Measurements from ENCODE around the gene BASP1. TPM values are rescaled to one million over a fixed set of nuclear protein-coding genes. Genes with fewer than 3 reads are reported as not detected.
"Not testable (repeated sequence)": the region's sequence is repeated elsewhere in the genome, so short reads cannot be mapped to it uniquely, and the experiment has no call there.

BASP1 gene
- total RNA-seq, 1 donor from 2014 or later: 158 TPM

DNA sequence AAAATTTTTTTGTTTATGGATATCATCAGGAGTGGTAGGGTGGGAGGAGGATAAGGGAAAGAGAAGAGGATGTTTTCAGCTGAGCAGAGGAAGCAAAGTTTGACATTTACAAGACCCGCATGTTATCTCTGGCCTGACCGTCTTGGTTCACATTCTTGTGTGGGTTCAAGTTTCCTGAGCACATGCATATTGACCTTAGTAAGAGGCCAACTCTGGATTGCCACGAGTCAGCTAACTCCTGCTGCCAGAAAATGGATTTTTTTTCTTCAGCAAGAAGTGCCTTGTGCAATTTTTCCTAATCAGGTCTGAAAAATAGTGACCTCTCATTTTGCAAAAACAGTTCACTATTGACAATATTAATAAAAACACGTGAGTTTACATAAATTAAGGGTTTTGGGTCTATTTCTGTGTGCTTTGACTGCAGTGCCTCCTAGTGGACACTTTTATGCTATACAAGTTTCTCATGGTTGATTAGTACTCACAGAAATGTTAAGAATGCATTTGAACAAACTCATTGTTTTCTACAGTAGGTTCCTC lies 27.1 kb upstream of the BASP1 start:
- TF ChIP-seq EZH2 (IDR thresholded peaks at IDR 0.05): no peak
- TF ChIP-seq, protein P1, sequence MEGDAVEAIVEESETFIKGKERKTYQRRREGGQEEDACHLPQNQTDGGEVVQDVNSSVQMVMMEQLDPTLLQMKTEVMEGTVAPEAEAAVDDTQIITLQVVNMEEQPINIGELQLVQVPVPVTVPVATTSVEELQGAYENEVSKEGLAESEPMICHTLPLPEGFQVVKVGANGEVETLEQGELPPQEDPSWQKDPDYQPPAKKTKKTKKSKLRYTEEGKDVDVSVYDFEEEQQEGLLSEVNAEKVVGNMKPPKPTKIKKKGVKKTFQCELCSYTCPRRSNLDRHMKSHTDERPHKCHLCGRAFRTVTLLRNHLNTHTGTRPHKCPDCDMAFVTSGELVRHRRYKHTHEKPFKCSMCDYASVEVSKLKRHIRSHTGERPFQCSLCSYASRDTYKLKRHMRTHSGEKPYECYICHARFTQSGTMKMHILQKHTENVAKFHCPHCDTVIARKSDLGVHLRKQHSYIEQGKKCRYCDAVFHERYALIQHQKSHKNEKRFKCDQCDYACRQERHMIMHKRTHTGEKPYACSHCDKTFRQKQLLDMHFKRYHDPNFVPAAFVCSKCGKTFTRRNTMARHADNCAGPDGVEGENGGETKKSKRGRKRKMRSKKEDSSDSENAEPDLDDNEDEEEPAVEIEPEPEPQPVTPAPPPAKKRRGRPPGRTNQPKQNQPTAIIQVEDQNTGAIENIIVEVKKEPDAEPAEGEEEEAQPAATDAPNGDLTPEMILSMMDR (IDR thresholded peaks at IDR 0.05): peak; percentile 96
- no peaks in the 10 kb centered on the region for H3K4me1 ChIP-seq
- H3K27ac ChIP-seq: no peak overlapping the region
- H3K27me3 Mint-ChIP-seq (ENCODE audit: insufficient read depth, low read depth): peaks cover 10% of the 10 kb centered on the region
- no peaks in the 10 kb centered on the region for H3K9me3 ChIP-seq (ENCODE audit: low read depth)
- DNase-seq (ENCODE audit: low spot score): peak; percentile 66
- no peak overlapping the region for H3K4me3 Mint-ChIP-seq
- H3K4me3 ChIP-seq: no peak overlapping the region
- no peaks in the 10 kb centered on the region for H4K20me1 ChIP-seq (ENCODE audit: low read depth)
- no peak overlapping the region for H3K27ac Mint-ChIP-seq
- H3K79me2 ChIP-seq (ENCODE audit: low read depth): no peaks in the 10 kb centered on the region
- no peak overlapping the region for H3K4me2 ChIP-seq
- peaks cover 2% of the 10 kb centered on the region for H3K9me3 Mint-ChIP-seq
- H3K36me3 Mint-ChIP-seq: peaks cover 2% of the 10 kb centered on the region
- H3K9ac ChIP-seq: no peak overlapping the region
- peaks cover 8% of the 10 kb centered on the region for H3F3A ChIP-seq (ENCODE audit: low read depth)
- H3K36me3 ChIP-seq: no peaks in the 10 kb centered on the region
- H3K27me3 ChIP-seq: no peaks in the 10 kb centered on the region
- peaks cover 16% of the 10 kb centered on the region for H3K4me1 Mint-ChIP-seq
- H2AFZ ChIP-seq (replicated peaks): no peak overlapping the region

DNA sequence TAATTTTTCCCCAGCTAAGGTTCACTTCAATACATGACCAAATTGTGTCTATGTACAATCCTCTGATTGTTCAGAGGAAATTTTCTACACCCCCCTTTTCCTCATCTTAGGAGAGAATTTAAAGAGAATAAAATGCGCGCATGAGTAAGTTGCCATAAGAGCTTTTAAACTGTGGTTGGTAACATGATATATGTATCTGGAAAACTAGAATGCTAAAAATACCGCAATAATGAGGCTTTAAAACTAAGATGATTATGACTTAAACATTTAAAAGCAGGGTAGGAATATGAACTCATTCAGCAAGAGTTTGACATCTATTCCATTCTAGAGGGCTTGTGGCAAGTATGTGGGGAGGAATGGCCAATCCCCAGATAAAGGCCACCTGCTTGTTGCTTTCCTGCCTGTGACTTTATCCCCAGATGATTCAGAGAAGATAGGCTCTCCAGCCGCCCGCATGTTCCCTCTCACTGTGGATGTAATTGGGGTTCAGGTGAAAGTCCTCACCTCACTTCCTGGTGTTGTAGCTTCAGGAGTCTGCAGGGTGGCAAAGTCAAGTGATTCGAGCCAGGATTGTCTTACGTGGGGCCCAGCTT lies 26.5 kb upstream of the BASP1 start:
- H3K4me3 ChIP-seq: no peak overlapping the region
- H3K9me3 ChIP-seq (ENCODE audit: low read depth): no peaks in the 10 kb centered on the region
- no peak for DNase-seq (ENCODE audit: low spot score)
- peaks cover 16% of the 10 kb centered on the region for H3K4me1 Mint-ChIP-seq
- TF ChIP-seq EZH2phosphoT487 (IDR thresholded peaks at IDR 0.05): no peak
- TF ChIP-seq, protein P1 (IDR thresholded peaks at IDR 0.05): no peak
- no peak for TF ChIP-seq EZH2 (IDR thresholded peaks at IDR 0.05)
- no peaks in the 10 kb centered on the region for H3K36me3 ChIP-seq
- H3K4me1 ChIP-seq: no peaks in the 10 kb centered on the region
- H3K9me3 Mint-ChIP-seq: peaks cover 2% of the 10 kb centered on the region
- H3K79me2 ChIP-seq (ENCODE audit: low read depth): no peaks in the 10 kb centered on the region
- no peak overlapping the region for H3K27ac ChIP-seq
- H3K36me3 Mint-ChIP-seq: peaks cover 2% of the 10 kb centered on the region
- no peaks in the 10 kb centered on the region for H4K20me1 ChIP-seq (ENCODE audit: low read depth)
- H2AFZ ChIP-seq (replicated peaks): no peak overlapping the region
- no peak overlapping the region for H3K4me3 Mint-ChIP-seq
- peaks cover 10% of the 10 kb centered on the region for H3K27me3 Mint-ChIP-seq (ENCODE audit: insufficient read depth, low read depth)
- H3K4me2 ChIP-seq: no peak overlapping the region
- no peaks in the 10 kb centered on the region for H3K27me3 ChIP-seq
- no peak overlapping the region for H3K9ac ChIP-seq
- no peak overlapping the region for H3K27ac Mint-ChIP-seq
- H3F3A ChIP-seq (ENCODE audit: low read depth): peaks cover 8% of the 10 kb centered on the region

DNA sequence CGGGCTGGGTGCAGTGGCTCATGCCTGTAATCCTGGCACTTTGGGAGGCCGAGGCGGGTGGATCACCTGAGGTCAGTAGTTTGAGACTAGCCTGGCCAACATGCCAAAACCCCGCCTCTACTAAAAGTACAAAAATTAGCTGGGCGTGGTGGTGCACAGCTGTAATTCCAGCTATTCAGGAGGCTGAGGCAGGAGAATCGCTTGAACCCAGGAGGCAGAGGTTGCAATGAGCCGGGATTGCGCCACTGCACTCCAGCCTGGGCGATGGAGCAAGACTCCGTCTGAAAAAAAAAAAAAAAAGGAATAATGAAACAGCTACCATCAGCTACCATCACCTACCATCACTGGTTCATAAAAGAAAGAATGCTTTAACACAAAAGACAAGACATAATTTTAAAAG lies 25.9 kb upstream of the BASP1 start:
- H3K9me3 Mint-ChIP-seq; H3K4me2 ChIP-seq; DNase-seq (ENCODE audit: low spot score); H3F3A ChIP-seq (ENCODE audit: low read depth); H3K9me3 ChIP-seq (ENCODE audit: low read depth); H3K27me3 Mint-ChIP-seq (ENCODE audit: insufficient read depth, low read depth); H3K79me2 ChIP-seq (ENCODE audit: low read depth); H3K36me3 Mint-ChIP-seq; H3K4me3 Mint-ChIP-seq; H3K4me3 ChIP-seq; H3K27ac ChIP-seq; H3K36me3 ChIP-seq; H4K20me1 ChIP-seq (ENCODE audit: low read depth); H3K9ac ChIP-seq; H3K27me3 ChIP-seq; H2AFZ ChIP-seq (replicated peaks); H3K27ac Mint-ChIP-seq; H3K4me1 ChIP-seq: not testable (repeated sequence)
- H3K4me1 Mint-ChIP-seq: peaks cover 16% of the 10 kb centered on the region

DNA sequence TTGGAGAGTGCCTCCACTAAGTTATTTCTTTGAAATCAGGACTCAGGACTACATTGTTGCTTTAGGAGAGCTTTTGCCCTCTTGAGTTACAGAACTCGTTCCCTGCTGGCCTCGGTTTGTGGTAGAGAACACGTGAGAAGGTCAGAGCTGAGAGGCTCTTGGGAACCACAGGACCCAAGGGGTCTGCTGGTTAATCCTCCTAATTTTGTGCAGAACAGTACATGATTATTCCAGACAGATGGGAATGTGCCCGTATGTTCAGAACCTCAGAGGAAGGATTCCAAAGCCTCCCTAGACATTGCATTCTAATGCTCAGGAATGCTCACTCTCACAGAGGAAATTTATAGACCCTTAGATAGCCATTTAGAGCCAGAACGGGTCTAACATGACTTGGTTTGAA lies 25.2 kb upstream of the BASP1 start:
- H3F3A ChIP-seq (ENCODE audit: low read depth): peaks cover 8% of the 10 kb centered on the region
- no peak for TF ChIP-seq EZH2 (IDR thresholded peaks at IDR 0.05)
- TF ChIP-seq EZH2phosphoT487 (IDR thresholded peaks at IDR 0.05): no peak
- TF ChIP-seq, protein P1 (IDR thresholded peaks at IDR 0.05): no peak
- no peak overlapping the region for H3K4me2 ChIP-seq
- no peak overlapping the region for H3K4me3 Mint-ChIP-seq
- peaks cover 2% of the 10 kb centered on the region for H3K36me3 Mint-ChIP-seq
- no peaks in the 10 kb centered on the region for H3K4me1 ChIP-seq
- H3K79me2 ChIP-seq (ENCODE audit: low read depth): no peaks in the 10 kb centered on the region
- no peak overlapping the region for H3K27ac Mint-ChIP-seq
- H3K36me3 ChIP-seq: no peaks in the 10 kb centered on the region
- H3K9me3 ChIP-seq (ENCODE audit: low read depth): no peaks in the 10 kb centered on the region
- no peaks in the 10 kb centered on the region for H4K20me1 ChIP-seq (ENCODE audit: low read depth)
- H3K4me3 ChIP-seq: no peak overlapping the region
- peaks cover 2% of the 10 kb centered on the region for H3K9me3 Mint-ChIP-seq
- peaks cover 8% of the 10 kb centered on the region for H3K27me3 Mint-ChIP-seq (ENCODE audit: insufficient read depth, low read depth)
- no peak overlapping the region for H2AFZ ChIP-seq (replicated peaks)
- no peak overlapping the region for H3K9ac ChIP-seq
- H3K27me3 ChIP-seq: no peaks in the 10 kb centered on the region
- H3K4me1 Mint-ChIP-seq: peaks cover 16% of the 10 kb centered on the region
- no peak for DNase-seq (ENCODE audit: low spot score)
- H3K27ac ChIP-seq: no peak overlapping the region
